Measurements from ENCODE around the gene PTTG1IP. TPM values are rescaled to one million over a fixed set of nuclear protein-coding genes. Genes with fewer than 3 reads are reported as not detected.
A peak's percentile ranks its signal among the peaks of the same experiment; 100 is the strongest.

The PTTG1IP gene
- total RNA-seq, 2 experiments from 2014 or later: 38.9 to 58.1 TPM

DNA sequence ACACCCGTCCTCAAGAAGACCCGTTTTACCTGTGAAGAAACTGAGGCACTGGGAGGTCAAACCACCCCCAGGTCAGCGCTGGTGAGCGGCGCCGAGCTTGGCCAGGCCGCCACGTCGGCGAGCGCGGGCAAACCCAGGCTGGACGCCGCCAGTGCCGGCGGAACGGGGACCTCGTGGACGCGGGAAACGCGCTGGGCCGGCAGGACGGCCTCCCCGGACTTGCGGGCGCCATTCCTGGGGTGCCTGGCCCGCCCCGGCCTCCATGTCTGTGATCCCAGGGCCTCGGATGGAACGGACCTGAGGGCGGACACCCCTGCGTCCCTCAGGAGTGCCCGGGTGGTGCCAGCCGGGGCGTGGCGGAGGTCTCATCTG, 54.9 kb downstream of the PTTG1IP start:
- H4K20me1 ChIP-seq (ENCODE audit: insufficient read depth, low read length): peaks cover 4% of the 10 kb centered on the region; the same call in 1 of the 2 replicates
- no TSS peak for BruUV-seq (replicated peaks)

DNA sequence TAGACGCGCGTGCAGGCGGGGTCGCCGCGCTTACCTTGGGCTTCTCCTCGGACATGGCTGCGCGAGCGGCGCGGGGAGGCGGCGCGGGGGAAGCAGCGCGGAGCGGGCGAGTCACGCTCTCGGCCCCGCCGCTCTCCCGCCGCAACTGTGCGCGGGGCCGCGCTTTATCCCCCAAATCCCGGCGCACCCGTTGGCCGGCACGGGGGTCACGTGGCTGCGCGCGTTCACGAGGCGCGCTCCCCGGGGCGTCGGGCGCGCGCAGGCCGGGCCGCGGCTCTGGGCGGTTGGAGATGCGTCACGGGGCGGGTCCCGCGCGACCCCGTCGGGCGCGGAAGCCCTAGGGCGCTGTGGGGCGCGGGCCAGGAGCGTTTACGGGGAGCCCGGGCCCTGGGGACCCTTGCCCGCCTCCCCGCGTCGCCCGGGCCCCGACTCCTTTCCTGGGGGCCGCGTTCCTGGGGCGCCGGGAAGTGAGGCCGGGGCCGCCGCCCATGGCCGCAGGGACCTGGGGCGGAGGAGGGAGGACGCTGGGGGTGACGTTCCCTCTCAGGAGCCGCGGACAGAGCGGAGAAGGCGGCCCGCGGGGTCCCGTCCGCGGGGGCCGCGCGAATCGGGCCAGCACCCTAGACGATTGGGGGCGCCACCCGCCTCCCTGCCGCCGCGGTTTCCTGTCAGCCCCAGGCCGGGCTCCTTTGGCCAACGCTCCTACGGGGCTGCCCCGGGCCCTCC, 55.4 kb downstream of the PTTG1IP start, which contains the start of gene SUMO3:
TSS of gene SUMO3 (minus strand) at position 149 of the 726 bp plus-strand sequence. CDS start at position 55, 94 bp downstream.
- no peak for TF ChIP-seq EZH2phosphoT487 (IDR thresholded peaks at IDR 0.05; ENCODE audit: borderline replicate concordance, low read depth, low read length)
- TF ChIP-seq, protein P1, sequence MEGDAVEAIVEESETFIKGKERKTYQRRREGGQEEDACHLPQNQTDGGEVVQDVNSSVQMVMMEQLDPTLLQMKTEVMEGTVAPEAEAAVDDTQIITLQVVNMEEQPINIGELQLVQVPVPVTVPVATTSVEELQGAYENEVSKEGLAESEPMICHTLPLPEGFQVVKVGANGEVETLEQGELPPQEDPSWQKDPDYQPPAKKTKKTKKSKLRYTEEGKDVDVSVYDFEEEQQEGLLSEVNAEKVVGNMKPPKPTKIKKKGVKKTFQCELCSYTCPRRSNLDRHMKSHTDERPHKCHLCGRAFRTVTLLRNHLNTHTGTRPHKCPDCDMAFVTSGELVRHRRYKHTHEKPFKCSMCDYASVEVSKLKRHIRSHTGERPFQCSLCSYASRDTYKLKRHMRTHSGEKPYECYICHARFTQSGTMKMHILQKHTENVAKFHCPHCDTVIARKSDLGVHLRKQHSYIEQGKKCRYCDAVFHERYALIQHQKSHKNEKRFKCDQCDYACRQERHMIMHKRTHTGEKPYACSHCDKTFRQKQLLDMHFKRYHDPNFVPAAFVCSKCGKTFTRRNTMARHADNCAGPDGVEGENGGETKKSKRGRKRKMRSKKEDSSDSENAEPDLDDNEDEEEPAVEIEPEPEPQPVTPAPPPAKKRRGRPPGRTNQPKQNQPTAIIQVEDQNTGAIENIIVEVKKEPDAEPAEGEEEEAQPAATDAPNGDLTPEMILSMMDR (conservative IDR thresholded peaks at IDR 0.05; ENCODE audit: low read length): no peak
- ChIA-PET POLR2A (no interaction called here), CTCF (ENCODE audit: unreplicated experiment) (interaction anchor here (0.6 kb wide), 1 partner anchor 116 kb away, joined by 5 read pairs; no protein-coding TSS in a partner anchor)
- Histone ChIP-seq H3K79me2 (ENCODE audit: insufficient read depth, low read depth, low read length) (peaks cover 13% of the 10 kb centered on the region; the same call in 1 of the 2 replicates), H3K4me3 (ENCODE audit: low read depth, low read length, poor library complexity, severe bottlenecking) (peak within 1 kb of the TSS; percentile 72), H3K4me2 (ENCODE audit: low read length) (peak within 1 kb of the TSS; percentile 74), H3K9me2 (ENCODE audit: insufficient read depth, low read length) (no peaks in the 10 kb centered on the region), H2AFZ (ENCODE audit: low read length) (peak within 1 kb of the TSS; percentile 77), H3K9me3 (ENCODE audit: low read length) (peaks cover 7% of the 10 kb centered on the region), H4K20me1 (ENCODE audit: insufficient read depth, low read length) (peaks cover 4% of the 10 kb centered on the region; the same call in 1 of the 2 replicates), H3K4me1 (ENCODE audit: insufficient read depth, low read length, poor library complexity, severe bottlenecking) (peaks cover 6% of the 10 kb centered on the region), H3K27ac (ENCODE audit: low read depth, low read length, poor library complexity, severe bottlenecking) (peak within 1 kb of the TSS; percentile 51), H3K36me3 (ENCODE audit: insufficient read depth, low read length) (no peaks in the 10 kb centered on the region)
- intact Hi-C loops (cut with micrococcal nuclease; ENCODE audit: unreplicated experiment): loop anchor here (5.0 kb wide), 1 partner anchor 114 kb away; no protein-coding TSS in a partner anchor
- peak; percentile 88 for DNase-seq (ENCODE audit: low spot score)
- BruUV-seq (replicated peaks): TSS peak; percentile 55

More for the DNA sequence above, 54.9 kb downstream of the PTTG1IP start:
- Histone ChIP-seq H3K27ac (ENCODE audit: low read depth, low read length, poor library complexity, severe bottlenecking) (peak overlapping the region; percentile 51), H3K79me2 (ENCODE audit: insufficient read depth, low read depth, low read length) (peaks cover 13% of the 10 kb centered on the region; the same call in 1 of the 2 replicates), H2AFZ (ENCODE audit: low read length) (peak overlapping the region; percentile 77), H3K4me2 (ENCODE audit: low read length) (peak overlapping the region; percentile 71), H3K4me3 (ENCODE audit: low read depth, low read length, poor library complexity, severe bottlenecking) (peak overlapping the region; percentile 72), H3K36me3 (ENCODE audit: insufficient read depth, low read length) (no peaks in the 10 kb centered on the region), H3K9me3 (ENCODE audit: low read length) (peaks cover 12% of the 10 kb centered on the region), H3K4me1 (ENCODE audit: insufficient read depth, low read length, poor library complexity, severe bottlenecking) (peaks cover 6% of the 10 kb centered on the region), H3K9me2 (ENCODE audit: insufficient read depth, low read length) (no peaks in the 10 kb centered on the region)
- POLR2A ChIA-PET: no interaction called here
- CTCF ChIA-PET (ENCODE audit: unreplicated experiment): no interaction called here
- TF ChIP-seq, protein P1 (conservative IDR thresholded peaks at IDR 0.05; ENCODE audit: low read length): no peak
- no peak for TF ChIP-seq EZH2phosphoT487 (IDR thresholded peaks at IDR 0.05; ENCODE audit: borderline replicate concordance, low read depth, low read length)
- DNase-seq (ENCODE audit: low spot score): no peak
- intact Hi-C loops (cut with micrococcal nuclease; ENCODE audit: unreplicated experiment): loop anchor here (5.0 kb wide), 1 partner anchor 114 kb away; no protein-coding TSS in a partner anchor

Data from OCI-LY7 (cell line).